ENCODE data around the gene RASSF3.
A peak's percentile ranks its signal among the peaks of the same experiment; 100 is the strongest.

DNA sequence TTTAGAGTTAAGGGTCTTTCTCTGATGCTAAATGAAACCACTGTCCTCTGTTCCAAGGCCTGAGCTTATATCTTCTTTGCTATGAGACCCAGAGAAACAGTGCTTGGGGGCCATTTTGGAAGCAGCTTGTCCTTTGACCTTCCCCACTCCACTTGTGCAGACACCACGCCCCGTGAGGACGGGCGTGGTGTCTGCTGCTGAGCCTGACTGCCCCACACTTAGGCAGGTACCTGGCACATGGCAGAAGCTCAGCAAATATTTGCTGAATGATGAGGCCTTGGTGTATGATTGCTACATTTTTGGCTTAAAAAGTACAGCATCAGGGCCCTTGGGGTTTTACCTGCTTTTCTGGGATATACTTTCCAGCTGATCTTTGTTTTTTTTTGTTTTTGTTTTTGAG, 69.9 kb downstream of the RASSF3 start:
- TF ChIP-seq TCF12 (IDR thresholded peaks at IDR 0.05; ENCODE audit: low read depth) (no peak), EP300 (IDR thresholded peaks at IDR 0.05; ENCODE audit: borderline replicate concordance) (peak; percentile 40; the same call in 1 of the 2 replicates), FOXM1 (IDR thresholded peaks at IDR 0.05; ENCODE audit: borderline replicate concordance, low read depth) (no peak), TEAD4 (IDR thresholded peaks at IDR 0.05) (peak; percentile 66), TAF1 (IDR thresholded peaks at IDR 0.05; ENCODE audit: low read depth) (0 out of 2 replicates have a peak, but pooled peaks have one; percentile 42)
- TF ChIP-seq, protein P1, sequence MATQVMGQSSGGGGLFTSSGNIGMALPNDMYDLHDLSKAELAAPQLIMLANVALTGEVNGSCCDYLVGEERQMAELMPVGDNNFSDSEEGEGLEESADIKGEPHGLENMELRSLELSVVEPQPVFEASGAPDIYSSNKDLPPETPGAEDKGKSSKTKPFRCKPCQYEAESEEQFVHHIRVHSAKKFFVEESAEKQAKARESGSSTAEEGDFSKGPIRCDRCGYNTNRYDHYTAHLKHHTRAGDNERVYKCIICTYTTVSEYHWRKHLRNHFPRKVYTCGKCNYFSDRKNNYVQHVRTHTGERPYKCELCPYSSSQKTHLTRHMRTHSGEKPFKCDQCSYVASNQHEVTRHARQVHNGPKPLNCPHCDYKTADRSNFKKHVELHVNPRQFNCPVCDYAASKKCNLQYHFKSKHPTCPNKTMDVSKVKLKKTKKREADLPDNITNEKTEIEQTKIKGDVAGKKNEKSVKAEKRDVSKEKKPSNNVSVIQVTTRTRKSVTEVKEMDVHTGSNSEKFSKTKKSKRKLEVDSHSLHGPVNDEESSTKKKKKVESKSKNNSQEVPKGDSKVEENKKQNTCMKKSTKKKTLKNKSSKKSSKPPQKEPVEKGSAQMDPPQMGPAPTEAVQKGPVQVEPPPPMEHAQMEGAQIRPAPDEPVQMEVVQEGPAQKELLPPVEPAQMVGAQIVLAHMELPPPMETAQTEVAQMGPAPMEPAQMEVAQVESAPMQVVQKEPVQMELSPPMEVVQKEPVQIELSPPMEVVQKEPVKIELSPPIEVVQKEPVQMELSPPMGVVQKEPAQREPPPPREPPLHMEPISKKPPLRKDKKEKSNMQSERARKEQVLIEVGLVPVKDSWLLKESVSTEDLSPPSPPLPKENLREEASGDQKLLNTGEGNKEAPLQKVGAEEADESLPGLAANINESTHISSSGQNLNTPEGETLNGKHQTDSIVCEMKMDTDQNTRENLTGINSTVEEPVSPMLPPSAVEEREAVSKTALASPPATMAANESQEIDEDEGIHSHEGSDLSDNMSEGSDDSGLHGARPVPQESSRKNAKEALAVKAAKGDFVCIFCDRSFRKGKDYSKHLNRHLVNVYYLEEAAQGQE (IDR thresholded peaks at IDR 0.05; ENCODE audit: low read depth), result no peak

Data from Ishikawa (cell line).